Lower leg skin (tissue), 3 donors: Measurements from ENCODE around the gene IL1RAP.

Experiments used
- POLR2A ChIP-seq, 2 donors: fragments of 450-650 bp; IDR thresholded peaks; one replicate each; pipeline ENCODE4 v1.6.1; 2016 to 2017; ENCODE audit warnings: antibody characterized with exemption in 2 of 2, mild to moderate bottlenecking in 1 of 2, moderate library complexity in 1 of 2
- TF ChIP-seq, protein P1 (sequence below), 3 donors: fragments of 450-650 bp; IDR thresholded peaks; one replicate each; pipeline ENCODE4 v1.5.1; 2016; ENCODE audit warnings: antibody characterized with exemption in 3 of 3, mild to moderate bottlenecking in 3 of 3, moderate library complexity in 2 of 3

DNA sequence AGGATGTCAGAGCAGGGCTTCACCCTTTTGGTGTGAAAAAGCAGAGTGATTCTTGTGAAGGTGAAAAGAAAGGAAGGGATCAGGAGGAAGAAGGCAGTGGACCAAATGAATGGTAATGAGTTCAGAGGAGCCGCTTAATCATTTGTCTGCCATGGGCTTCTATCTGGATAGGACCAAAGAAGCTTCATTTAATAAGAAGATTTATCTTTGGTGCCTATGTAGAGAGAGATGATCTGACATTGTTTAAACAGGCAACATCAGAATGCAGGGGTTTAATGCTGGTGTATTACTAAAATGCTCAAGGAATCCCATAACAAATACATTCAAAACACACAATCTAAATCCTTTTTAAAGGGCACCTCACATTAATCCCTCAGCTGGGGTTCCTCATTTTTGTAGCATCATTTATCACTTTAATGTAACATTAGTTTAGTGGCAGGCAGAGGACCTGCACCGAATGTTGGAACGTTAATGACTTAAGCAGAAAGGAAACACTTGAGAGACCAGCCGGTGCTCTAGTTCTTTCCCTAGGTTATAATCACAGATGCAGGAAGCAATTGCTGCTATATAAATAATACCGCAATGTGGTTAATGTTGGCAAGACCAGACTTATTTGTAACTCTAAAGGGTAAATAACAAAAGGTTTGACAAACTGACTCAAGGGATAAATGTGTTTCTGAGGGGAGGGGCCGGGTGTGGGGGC is 27.9 kb upstream of the IL1RAP start:
- TF ChIP-seq, protein P1, sequence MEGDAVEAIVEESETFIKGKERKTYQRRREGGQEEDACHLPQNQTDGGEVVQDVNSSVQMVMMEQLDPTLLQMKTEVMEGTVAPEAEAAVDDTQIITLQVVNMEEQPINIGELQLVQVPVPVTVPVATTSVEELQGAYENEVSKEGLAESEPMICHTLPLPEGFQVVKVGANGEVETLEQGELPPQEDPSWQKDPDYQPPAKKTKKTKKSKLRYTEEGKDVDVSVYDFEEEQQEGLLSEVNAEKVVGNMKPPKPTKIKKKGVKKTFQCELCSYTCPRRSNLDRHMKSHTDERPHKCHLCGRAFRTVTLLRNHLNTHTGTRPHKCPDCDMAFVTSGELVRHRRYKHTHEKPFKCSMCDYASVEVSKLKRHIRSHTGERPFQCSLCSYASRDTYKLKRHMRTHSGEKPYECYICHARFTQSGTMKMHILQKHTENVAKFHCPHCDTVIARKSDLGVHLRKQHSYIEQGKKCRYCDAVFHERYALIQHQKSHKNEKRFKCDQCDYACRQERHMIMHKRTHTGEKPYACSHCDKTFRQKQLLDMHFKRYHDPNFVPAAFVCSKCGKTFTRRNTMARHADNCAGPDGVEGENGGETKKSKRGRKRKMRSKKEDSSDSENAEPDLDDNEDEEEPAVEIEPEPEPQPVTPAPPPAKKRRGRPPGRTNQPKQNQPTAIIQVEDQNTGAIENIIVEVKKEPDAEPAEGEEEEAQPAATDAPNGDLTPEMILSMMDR (IDR thresholded peaks at IDR 0.05) = no peak
- no peak for TF ChIP-seq POLR2A (IDR thresholded peaks at IDR 0.05)
